ENCODE data around the gene NPHS1.
"Not testable (repeated sequence)": the region's sequence is repeated elsewhere in the genome, so short reads cannot be mapped to it uniquely, and the experiment has no call there.

NPHS1 gene, protein sequence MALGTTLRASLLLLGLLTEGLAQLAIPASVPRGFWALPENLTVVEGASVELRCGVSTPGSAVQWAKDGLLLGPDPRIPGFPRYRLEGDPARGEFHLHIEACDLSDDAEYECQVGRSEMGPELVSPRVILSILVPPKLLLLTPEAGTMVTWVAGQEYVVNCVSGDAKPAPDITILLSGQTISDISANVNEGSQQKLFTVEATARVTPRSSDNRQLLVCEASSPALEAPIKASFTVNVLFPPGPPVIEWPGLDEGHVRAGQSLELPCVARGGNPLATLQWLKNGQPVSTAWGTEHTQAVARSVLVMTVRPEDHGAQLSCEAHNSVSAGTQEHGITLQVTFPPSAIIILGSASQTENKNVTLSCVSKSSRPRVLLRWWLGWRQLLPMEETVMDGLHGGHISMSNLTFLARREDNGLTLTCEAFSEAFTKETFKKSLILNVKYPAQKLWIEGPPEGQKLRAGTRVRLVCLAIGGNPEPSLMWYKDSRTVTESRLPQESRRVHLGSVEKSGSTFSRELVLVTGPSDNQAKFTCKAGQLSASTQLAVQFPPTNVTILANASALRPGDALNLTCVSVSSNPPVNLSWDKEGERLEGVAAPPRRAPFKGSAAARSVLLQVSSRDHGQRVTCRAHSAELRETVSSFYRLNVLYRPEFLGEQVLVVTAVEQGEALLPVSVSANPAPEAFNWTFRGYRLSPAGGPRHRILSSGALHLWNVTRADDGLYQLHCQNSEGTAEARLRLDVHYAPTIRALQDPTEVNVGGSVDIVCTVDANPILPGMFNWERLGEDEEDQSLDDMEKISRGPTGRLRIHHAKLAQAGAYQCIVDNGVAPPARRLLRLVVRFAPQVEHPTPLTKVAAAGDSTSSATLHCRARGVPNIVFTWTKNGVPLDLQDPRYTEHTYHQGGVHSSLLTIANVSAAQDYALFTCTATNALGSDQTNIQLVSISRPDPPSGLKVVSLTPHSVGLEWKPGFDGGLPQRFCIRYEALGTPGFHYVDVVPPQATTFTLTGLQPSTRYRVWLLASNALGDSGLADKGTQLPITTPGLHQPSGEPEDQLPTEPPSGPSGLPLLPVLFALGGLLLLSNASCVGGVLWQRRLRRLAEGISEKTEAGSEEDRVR (N-terminal part only)

DNA sequence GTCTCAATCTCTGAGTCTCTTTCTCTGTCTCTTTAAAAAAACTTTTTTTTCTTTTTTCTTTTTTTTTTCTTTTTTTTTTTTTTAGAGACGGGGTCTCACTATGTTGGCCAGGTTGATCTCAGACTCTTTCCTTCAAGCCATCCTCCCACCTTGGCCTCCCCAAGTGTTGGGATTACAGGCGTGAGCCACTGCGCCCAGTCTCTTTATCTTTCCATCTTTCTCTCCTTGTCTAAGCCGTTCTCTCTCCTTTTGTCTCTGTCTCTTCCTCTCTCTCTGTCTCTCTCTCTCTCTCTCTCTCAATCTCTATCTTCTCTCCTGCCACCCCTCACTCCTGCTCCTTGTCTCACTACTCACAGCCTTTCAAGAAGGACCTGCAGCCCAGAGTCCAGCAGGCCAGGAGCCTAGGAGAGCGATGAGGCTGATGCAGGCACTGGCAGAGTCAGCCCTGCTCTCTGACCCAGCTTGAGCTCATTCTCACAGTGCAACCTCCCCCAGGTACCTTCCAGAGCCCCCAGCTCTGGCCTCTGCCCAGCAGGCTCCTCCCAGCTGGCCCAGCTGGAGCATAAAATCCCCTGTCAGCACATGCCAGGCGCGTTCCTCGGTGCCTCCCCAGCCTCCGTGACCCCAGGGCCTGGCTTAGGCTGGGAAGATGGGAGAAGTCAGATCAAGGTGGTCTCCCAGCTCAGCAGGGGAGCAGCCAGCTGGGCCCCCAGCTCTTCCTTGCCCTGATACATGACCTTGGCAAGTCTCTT lies at the start of gene NPHS1:
NPHS1 (minus strand) TSS at position 476 of the 752 bp plus-strand sequence. CDS start 667 bp downstream, outside the sequence.
- FAIRE-seq: no peak

DNA sequence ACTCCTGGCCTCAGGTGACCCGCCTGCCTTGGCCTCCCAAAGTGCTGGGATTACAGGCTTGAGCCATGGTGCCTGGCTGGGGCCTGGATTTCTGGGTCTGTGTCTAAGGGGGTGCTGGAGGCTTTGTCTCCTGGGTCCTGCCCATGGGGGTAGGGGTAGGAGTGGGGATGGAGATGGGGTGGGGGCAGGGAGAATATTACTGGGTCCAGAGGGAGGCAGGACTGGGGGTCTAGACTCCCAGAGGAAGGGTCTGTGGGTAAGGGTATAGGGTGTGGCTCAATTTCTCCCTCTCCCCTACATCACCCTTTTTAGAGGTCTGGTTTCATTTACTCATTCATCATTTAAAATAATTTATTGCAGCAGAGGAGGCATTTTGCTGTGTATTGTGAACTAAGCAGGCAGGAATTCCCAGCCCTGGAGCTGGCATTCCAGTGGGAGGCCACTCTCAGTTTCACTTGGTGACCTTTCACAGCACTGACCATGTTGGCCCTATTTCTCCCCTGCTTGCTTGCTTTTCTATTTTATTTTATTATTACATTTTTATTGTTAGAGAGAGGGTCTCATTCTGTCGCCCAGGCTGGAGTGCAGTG lies 48.8 kb upstream of the NPHS1 start:
- FAIRE-seq: no peak

DNA sequence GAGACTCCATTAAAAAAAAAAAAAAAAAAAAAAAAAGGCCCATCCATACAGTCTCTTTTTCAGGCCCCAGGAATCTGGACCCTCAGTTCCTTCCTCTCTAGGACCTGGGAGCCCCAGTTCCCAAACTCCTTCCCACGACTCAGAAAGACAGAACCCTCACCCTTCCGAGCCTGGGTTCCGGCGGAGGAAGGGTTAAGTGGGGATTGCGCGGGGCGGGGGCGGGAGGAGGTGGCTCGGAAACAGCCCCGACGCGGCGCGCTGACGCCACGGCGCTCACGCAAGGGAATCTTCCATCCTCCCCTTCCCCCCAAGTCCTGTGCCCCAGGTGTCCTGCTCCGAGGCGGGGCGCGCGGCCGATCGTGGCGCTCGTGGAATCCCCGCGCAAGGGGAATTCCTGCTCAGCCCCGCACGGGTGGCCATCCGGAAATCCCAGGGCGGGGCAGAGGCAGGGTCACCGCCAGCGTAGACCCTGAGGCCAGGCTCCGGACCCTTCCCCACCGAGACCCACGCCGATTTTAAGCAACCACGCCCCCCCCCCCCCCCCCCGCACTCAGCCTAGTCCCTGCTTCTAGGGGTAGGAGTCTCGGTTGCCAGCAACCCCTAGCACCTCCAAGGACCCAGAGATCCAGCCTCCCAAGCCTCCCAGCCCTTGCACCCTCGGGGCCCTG lies 47.4 kb upstream of the NPHS1 start:
- FAIRE-seq: no peak

DNA sequence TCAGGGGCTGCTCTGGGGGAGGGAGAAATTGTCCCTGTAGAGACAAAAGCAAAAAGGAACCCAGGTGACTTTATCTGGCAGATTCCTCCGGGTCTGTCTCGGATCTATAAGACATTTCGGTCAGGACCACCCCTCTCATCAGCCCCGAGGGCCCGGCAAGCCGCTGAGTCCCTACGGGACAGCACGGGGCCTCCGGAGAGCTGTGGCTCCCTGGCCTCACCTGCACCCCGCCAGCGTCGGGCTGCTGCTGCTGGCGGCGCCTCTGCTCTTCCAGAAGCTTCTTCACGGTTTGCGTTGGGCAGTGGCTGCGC lies 46.1 kb upstream of the NPHS1 start:
- no peak for FAIRE-seq

GRCh38 chr19:35897706-35898451 lies 45.6 kb upstream of the NPHS1 start:
- FAIRE-seq: no peak

- no peak for FAIRE-seq
These were observed 44.3 kb upstream of the NPHS1 start for GRCh38 chr19:35896643-35897040.

GRCh38 chr19:35895911-35896642 lies 43.8 kb upstream of the NPHS1 start:
- FAIRE-seq: no peak

- FAIRE-seq: no peak
These were observed 42.0 kb upstream of the NPHS1 start for GRCh38 chr19:35894342-35894741.

GRCh38 chr19:35891819-35892218 lies 39.5 kb upstream of the NPHS1 start:
- not testable (repeated sequence) for FAIRE-seq

- no peak for FAIRE-seq
These were observed 37.9 kb upstream of the NPHS1 start for GRCh38 chr19:35890113-35890650.

DNA sequence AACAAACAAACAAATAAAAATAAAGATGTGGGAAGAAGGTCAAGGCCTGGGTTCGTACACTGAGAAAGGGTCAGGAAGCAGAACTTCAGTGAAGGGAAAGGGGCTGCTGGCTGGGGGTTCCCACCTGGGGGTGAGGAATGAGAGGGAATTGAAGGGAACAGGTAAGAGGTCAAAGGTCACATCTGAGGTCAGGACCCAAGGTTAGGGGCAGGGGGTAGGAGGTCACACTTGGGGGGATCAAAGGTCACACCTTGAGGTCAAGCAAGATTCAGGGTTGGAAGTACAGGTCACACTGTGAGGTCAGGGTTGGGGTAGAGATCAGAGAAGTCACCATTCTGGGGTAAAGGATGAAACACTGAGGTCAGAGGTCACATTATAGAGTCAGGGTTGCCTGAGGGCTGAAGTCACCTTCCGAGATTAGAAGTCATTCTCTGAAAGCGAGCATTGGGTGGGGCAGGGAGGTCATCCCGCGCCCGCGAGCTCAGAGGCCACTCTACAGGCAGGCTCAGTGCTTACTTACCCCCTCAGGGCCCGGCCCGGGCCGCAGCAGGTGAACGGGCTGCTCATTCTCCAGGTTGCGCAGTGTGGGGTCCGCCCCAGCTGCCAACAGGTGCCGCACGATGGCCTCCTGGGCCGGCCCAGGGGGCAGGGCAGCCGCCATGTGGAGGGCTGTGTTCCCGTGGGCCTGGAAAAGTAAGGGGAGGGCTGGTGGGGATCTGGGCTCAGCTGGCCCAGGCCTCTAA lies 37.2 kb upstream of the NPHS1 start:
- FAIRE-seq: no peak

DNA sequence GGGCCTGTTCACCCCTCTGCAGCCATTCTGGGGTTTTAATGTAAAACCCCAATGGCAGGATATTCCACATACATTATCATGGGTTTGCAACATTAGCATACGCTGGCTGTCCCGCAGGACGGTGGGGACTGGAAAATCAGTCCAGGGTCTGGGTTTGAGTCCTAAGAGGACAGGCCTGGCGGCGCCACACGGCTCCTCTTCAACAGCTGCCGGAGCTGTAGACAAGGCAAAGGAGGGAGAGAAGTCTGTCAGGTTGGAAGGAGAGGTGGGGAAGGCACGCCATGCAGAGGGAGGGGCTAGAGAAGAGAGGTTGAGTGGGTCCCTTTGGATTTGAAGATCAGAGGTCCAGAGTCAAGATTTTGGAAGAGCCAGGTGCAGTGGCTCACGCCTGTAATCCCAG lies 36.1 kb upstream of the NPHS1 start:
- no peak for FAIRE-seq

- no peak for FAIRE-seq
These were observed 34.9 kb upstream of the NPHS1 start for GRCh38 chr19:35887197-35887596.

DNA sequence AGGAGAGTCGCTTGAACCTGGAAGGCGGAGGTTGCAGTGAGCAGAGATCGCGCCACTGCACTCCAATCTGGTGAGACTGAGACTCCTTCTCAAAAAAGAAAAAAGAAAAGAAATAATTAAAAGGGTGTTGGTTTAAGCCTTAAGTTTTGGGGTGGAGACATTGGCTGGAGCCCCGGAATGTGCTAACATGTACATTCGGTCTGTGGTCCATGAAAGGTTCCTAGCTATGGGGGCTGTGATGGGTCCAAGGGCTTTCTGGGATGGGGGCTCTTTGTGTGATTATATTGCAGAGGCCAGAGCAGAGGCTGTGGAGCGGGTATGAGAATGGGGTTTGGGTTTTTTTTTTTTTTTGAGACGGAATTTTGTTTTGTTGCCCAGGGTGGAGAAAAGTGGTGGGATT lies 33.6 kb upstream of the NPHS1 start:
- FAIRE-seq: no peak

DNA sequence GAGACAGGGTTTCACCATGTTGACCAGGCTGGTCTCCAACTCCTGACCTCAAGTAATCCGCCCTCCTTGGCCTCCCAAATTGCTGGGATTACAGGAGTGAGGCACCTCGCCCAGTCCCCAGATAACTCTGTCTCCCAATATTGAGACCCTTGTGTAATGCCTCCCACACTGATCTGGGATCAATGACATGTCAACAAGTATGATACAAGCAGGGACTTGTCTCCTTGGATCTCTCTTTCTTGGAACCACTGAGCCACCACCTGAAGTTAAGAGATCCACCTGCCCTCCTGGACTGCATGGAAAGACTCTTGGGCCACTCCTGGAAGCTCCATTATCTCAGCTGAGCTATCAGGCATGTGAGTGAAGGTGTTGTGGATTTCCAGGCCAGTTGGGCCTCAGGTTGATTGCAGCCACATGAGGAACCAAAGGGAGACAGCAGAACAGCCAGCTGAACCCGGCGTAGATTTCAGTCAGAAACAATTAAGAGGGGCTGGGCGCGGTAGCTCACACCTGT lies 33.0 kb upstream of the NPHS1 start:
- no peak for FAIRE-seq

GRCh38 chr19:35883882-35884281 lies 31.6 kb upstream of the NPHS1 start:
- FAIRE-seq: no peak

DNA sequence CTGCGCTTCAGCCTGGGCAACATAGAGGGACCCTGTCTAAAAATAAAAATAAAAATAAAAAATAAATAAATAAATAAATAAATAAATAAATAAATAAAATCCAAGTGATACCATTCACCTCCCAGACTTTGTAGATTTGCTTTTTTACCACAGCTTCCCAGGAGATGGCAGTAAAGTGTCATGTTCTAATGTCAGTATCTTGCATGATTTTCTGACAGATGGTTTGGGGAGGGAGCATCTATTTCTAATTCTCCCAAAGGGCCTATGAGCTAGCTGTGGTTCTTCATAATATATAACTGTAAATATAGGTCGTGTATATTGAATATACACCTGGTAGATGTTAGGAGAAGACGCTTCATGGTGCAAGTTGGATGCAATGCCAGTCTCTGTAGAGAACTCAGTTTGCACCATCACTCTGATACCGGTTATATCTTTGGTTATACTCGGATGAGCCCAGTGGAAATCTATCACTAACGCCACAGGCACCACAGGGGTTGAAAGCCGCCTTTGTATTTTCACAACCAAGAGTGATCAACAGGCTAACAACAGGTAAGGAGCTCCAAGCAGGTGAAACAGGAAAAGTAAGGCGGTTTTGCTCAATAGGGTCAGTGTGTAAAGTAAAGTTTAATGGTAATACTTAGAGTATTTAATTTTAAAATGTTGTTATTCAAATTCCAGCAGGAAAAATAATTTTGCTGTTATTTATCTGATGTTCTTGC lies 30.0 kb upstream of the NPHS1 start:
- FAIRE-seq: peak; percentile 98

DNA sequence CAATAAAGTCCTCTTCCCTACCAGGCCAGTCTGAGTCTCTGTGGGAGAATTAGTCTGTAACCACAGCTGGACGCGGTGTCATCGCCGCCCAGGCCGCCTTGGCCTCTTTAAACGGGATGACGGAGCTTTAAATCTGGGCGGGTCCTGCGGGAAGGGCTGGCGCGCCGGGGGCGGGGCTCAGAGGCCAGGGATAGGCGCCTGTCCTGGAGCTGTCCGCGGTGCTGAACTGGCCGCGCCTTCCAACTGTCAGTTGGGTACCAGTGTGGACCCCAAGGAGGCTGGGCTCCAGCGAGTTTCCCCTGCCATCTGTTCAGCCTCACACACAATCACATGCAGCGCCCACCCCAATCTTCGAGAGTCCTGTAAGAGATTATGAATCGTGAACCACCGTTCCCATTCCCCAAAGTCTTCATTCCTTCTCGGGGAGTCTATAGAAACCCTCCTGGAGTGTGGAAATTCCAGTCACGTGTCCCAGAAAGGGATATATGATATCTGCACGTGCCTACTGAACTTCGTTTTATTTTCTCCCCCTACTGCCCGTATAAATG lies 27.5 kb upstream of the NPHS1 start:
- FAIRE-seq: peak; percentile 19

Measured in TTC549 (cell line).